K562 (cell line): Measurements from ENCODE around the gene PAPSS2. TPM values are rescaled to one million over a fixed set of nuclear protein-coding genes. Genes with fewer than 3 reads are reported as not detected.

Experiments
- ATAC-seq: fragments of 200-7000 bp; cut with Tn5 transposase; 3 replicates; pipeline ENCODE4 v1.9.1; 2020; ENCODE audit warnings: moderate library complexity
- BruUV-seq: library from RNA; stranded (reverse); fragments of 400-500 nt; replicated peaks from 2 replicates; lab custom pipeline; 2021; lab: Mats Ljungman, UMichigan
- CTCF ChIA-PET: fragments of 300-600 bp; formaldehyde crosslinking; extraction: SDS; loops from one replicate; lab custom pipeline; 2021; ENCODE audit warnings: low intra/inter-chr PET ratio; lab: Yijun Ruan, JAX
- POLR2A ChIA-PET: fragments of 300-600, 350-650 bp; sonication (Branson Sonifier 250); formaldehyde crosslinking; extraction: SDS; loops from one replicate; lab custom pipeline; 2021; ENCODE audit warnings: antibody characterized with exemption, inconsistent platforms; lab: Yijun Ruan, JAX
- DNase-seq, 4 experiments: peaks; one replicate each; pipeline versions ENCODE4 v3.0.0 to v3.0.0-alpha.2; 2011 to 2018; ENCODE audit warnings: low spot score in 3 of 4, mixed read lengths in 3 of 4; ENCODE audit errors: extremely low read depth in 1 of 4
- FAIRE-seq: peaks from 2 replicates; lab custom pipeline; 2011; peaks lifted over from hg19 to GRCh38; lab: Jason Lieb, UNC
- H2AFZ ChIP-seq: 2 replicates; pipeline ENCODE4 v1.6.0; 2011; ENCODE audit warnings: low read depth, low read length, control low read depth, inconsistent platforms
- H3K27ac ChIP-seq: fragments of 200-600 bp; 3 replicates; pipeline ENCODE4 v1.8.0; 2011; ENCODE audit warnings: low read depth, mild to moderate bottlenecking, control low read depth, inconsistent platforms, low read length, moderate library complexity, mixed read lengths; ENCODE audit errors: extremely low read depth
- H3K27me3 ChIP-seq, 2 experiments: fragments of 300-600 bp in 1 of 2; 2 replicates in 1 of 2; 3 replicates in 1 of 2; pipeline versions ENCODE4 v1.6.0 to v1.8.0; 2011; ENCODE audit warnings: inconsistent platforms in 2 of 2, low read length in 2 of 2, mild to moderate bottlenecking in 1 of 2, mixed read lengths in 1 of 2, moderate library complexity in 1 of 2; ENCODE audit not compliant: control insufficient read depth in 2 of 2, insufficient read depth in 2 of 2
- H3K36me3 ChIP-seq: fragments of 300-600 bp; 3 replicates; pipeline ENCODE4 v1.8.0; 2011; ENCODE audit warnings: mild to moderate bottlenecking, low read length, inconsistent platforms; ENCODE audit not compliant: control insufficient read depth, insufficient read depth
- H3K4me1 ChIP-seq, 2 experiments: fragments of 200-600 bp in 1 of 2; replicated peaks in 1 of 2; 2 replicates in 1 of 2; 3 replicates in 1 of 2; pipeline versions ENCODE4 v1.5.1 to v1.8.0; 2011; ENCODE audit warnings: inconsistent platforms in 2 of 2, low read length in 2 of 2, mild to moderate bottlenecking in 1 of 2, mixed read lengths in 1 of 2, moderate library complexity in 1 of 2; ENCODE audit not compliant: control insufficient read depth in 2 of 2, insufficient read depth in 2 of 2
- H3K4me2 ChIP-seq: 2 replicates; pipeline ENCODE4 v1.6.1; 2011; ENCODE audit warnings: low read length, control low read depth, inconsistent platforms, mixed read lengths; ENCODE audit not compliant: insufficient read depth
- H3K4me3 ChIP-seq: fragments of 200-600 bp; sonication (generic), shearing (Covaris generic); 2 replicates; pipeline ENCODE4 v1.5.1; 2016; ENCODE audit warnings: control low read depth, inconsistent platforms
- H3K79me2 ChIP-seq: fragments of 200-600 bp; 3 replicates; pipeline ENCODE4 v1.8.0; 2011; ENCODE audit warnings: low read length, inconsistent platforms; ENCODE audit not compliant: control insufficient read depth, insufficient read depth
- H3K9ac ChIP-seq, 2 experiments: 2 replicates each; pipeline versions ENCODE4 v1.6.0 to v1.6.1; 2011; ENCODE audit warnings: low read depth in 2 of 2, low read length in 2 of 2, control low read depth in 1 of 2, inconsistent platforms in 1 of 2, mild to moderate bottlenecking in 1 of 2, mixed read lengths in 1 of 2; ENCODE audit not compliant: insufficient read depth in 1 of 2
- H3K9me1 ChIP-seq: one replicate; pipeline ENCODE4 v1.6.0; 2011; ENCODE audit warnings: inconsistent platforms, mild to moderate bottlenecking, low read length, moderate library complexity; ENCODE audit not compliant: control insufficient read depth, insufficient read depth
- H3K9me3 ChIP-seq: replicated peaks from 2 replicates; pipeline ENCODE4 v1.5.1; 2011; ENCODE audit warnings: low read depth, low read length, inconsistent platforms; ENCODE audit not compliant: control insufficient read depth, insufficient read depth
- H4K20me1 ChIP-seq: replicated peaks from 2 replicates; pipeline ENCODE4 v1.6.1; 2011; ENCODE audit warnings: low read length, inconsistent platforms, mixed read lengths; ENCODE audit not compliant: control insufficient read depth, insufficient read depth
- ARID1B ChIP-seq: fragments of 450-650 bp; IDR thresholded peaks from 2 replicates; pipeline ENCODE4 v1.6.1; 2016; ENCODE audit warnings: antibody characterized with exemption, mild to moderate bottlenecking, inconsistent platforms
- CSDE1 ChIP-seq, 2 experiments: fragments of 450-650 bp; IDR thresholded peaks; 2 replicates each; pipeline ENCODE4 v1.6.1; 2016; ENCODE audit warnings: mild to moderate bottlenecking in 1 of 2
- GTF2E2 ChIP-seq: fragments of 200-800 bp; sonication (Bioruptor generic); IDR thresholded peaks from 2 replicates; pipeline ENCODE4 v1.6.1; 2016; ENCODE audit warnings: missing genetic modification characterization, missing compliant biosample characterization
- IRF9 ChIP-seq: fragments of 450-650 bp; IDR thresholded peaks from 2 replicates; pipeline ENCODE4 v1.6.1; 2016; ENCODE audit warnings: missing biosample characterization, missing genetic modification characterization
- KDM4B ChIP-seq, 2 experiments: fragments of 450-650 bp in 1 of 2; sonication (generic) in 1 of 2; IDR thresholded peaks; 2 replicates each; pipeline ENCODE4 v1.6.1; 2016 to 2017; ENCODE audit warnings: borderline replicate concordance in 2 of 2, antibody characterized with exemption in 1 of 2, low read depth in 1 of 2, mild to moderate bottlenecking in 1 of 2
- MAFF ChIP-seq: IDR thresholded peaks from 2 replicates; pipeline ENCODE4 v1.6.1; 2012; ENCODE audit warnings: low read length, improper control_type of control experiment
- MAFG ChIP-seq: fragments of 450-650 bp; conservative IDR thresholded peaks from 2 replicates; pipeline ENCODE4 v1.6.1; 2016; ENCODE audit warnings: missing genetic modification characterization, missing compliant biosample characterization
- NCOA2 ChIP-seq, 2 experiments: fragments of 450-650 bp; IDR thresholded peaks; 2 replicates each; pipeline ENCODE4 v1.6.1; 2018; ENCODE audit warnings: mild to moderate bottlenecking in 2 of 2, moderate library complexity in 1 of 2; ENCODE audit not compliant: partially characterized antibody in 2 of 2
- NR1H2 ChIP-seq: sonication (generic); formaldehyde crosslinking; IDR thresholded peaks from 2 replicates; pipeline ENCODE4 v1.4.0; 2020; ENCODE audit warnings: mild to moderate bottlenecking, missing genetic modification reagents
- RBBP5 ChIP-seq: fragments of 200-600 bp; sonication (generic); IDR thresholded peaks from 2 replicates; pipeline ENCODE4 v1.6.1; 2012; ENCODE audit warnings: borderline replicate concordance, mild to moderate bottlenecking, low read length, control low read depth, inconsistent platforms; ENCODE audit not compliant: insufficient read depth, poor library complexity, severe bottlenecking
- ZBTB49 ChIP-seq: sonication (generic); formaldehyde crosslinking; IDR thresholded peaks from 2 replicates; pipeline ENCODE4 v1.8.0; 2022; ENCODE audit warnings: missing genetic modification reagents, mild to moderate bottlenecking, borderline replicate concordance
- ZNF347 ChIP-seq: fragments of 450-650 bp; formaldehyde crosslinking; IDR thresholded peaks from 2 replicates; pipeline ENCODE4 v1.4.0; 2020; ENCODE audit warnings: low read depth, mild to moderate bottlenecking, moderate library complexity
- ZNF639 ChIP-seq, 2 experiments: fragments of 200-800 bp in 1 of 2; sonication (Bioruptor generic) in 1 of 2; sonication (generic) in 1 of 2; formaldehyde crosslinking in 1 of 2; IDR thresholded peaks in 1 of 2; conservative IDR thresholded peaks in 1 of 2; 2 replicates each; pipeline versions ENCODE4 v1.5.0 to v1.6.1; 2016 to 2020; ENCODE audit warnings: missing compliant biosample characterization in 1 of 2, missing genetic modification characterization in 1 of 2, missing genetic modification reagents in 1 of 2
- ZNF740 ChIP-seq, 3 experiments: fragments of 200-800 bp in 1 of 3; sonication (Bioruptor generic) in 1 of 3; sonication (generic) in 1 of 3; formaldehyde crosslinking in 1 of 3; IDR thresholded peaks; 2 replicates each; pipeline versions ENCODE4 v1.6.1 to v1.8.0; 2016 to 2022; ENCODE audit warnings: mild to moderate bottlenecking in 2 of 3, missing compliant biosample characterization in 2 of 3, missing genetic modification characterization in 2 of 3, missing genetic modification reagents in 1 of 3
- WGBS: fragments of 100-300 bp; shearing (Covaris generic); methylation state at CpG from one replicate; pipeline ENCODE4 v1.1.6; 2016; ENCODE audit warnings: low coverage, mixed read lengths; ENCODE audit not compliant: insufficient coverage; ENCODE audit errors: missing lambda C conversion rate; 5-methylcytosine and 5-hydroxymethylcytosine counted together
- in situ Hi-C: fragments of 300-500 bp; cut with MboI; formaldehyde crosslinking; loops from 4 replicates; pipeline ENCODE4 v1.15.0; 2018; ENCODE audit warnings: inconsistent platforms, mixed read lengths
- intact Hi-C: fragments of 100-400 bp; cut with micrococcal nuclease; formaldehyde crosslinking; loops from 2 replicates; pipeline ENCODE4 v1.14.2; 2022
- polyA plus RNA-seq, 8 experiments: library from polyadenylated mRNA; depleted of rRNA in 4 of 8; stranded (reverse) in 5 of 8; unstranded in 3 of 8; fragments of >200 nt; fragmentation: Nextera tagmentation in 2 of 8; fragmentation: Illumina TruSeq in 1 of 8; extraction: Ambion mirVana in 2 of 8; extraction: Trizol in 1 of 8; gene quantifications; 2 replicates each; pipeline versions ENCODE4 v1.2.1 to v1.2.3, GENCODE V29; 2011 to 2014; ENCODE audit warnings: inconsistent platforms in 1 of 8, missing spikeins in 1 of 8
- total RNA-seq, 7 experiments: library from RNA; depleted of rRNA in 6 of 7; stranded (reverse); fragments of >200 nt in 6 of 7; fragmentation: Illumina TruSeq in 2 of 7; extraction: Trizol in 2 of 7; gene quantifications; 2 replicates each; pipeline versions ENCODE4 v1.2.1 to v1.2.3, GENCODE V29; 2011 to 2021; ENCODE audit warnings: low replicate concordance in 1 of 7

PAPSS2 gene
- total and polyA plus RNA-seq, 9 of the 15 experiments (the other 6 are each of a cell fraction or from before 2014, with no cell fraction given), result 0.01 to 0.29 TPM; not detected in 7

- Histone ChIP-seq H3K9me3 (no peaks in the 10 kb centered on the region), H2AFZ (no peak overlapping the region), H3K9ac (no peak overlapping the region), H3K4me3 (no peak overlapping the region), H3K9me1 (no peaks in the 10 kb centered on the region), H3K4me1 (no peaks in the 10 kb centered on the region), H4K20me1 (no peaks in the 10 kb centered on the region), H3K36me3 (no peaks in the 10 kb centered on the region), H3K27me3 (peaks cover 0 to 3% of the 10 kb centered on the region in 2 experiments; a peak in 1 of 5 replicates), H3K4me2 (no peak overlapping the region), H3K79me2 (no peaks in the 10 kb centered on the region), H3K27ac (no peak overlapping the region)
- DNase-seq, result no peak
- CTCF ChIA-PET, result no interaction called here
- POLR2A ChIA-PET, result no interaction called here
- FAIRE-seq, result no peak
- 0% methylated on average over 1 of the region's 1 CpG for WGBS
- in situ Hi-C loops, result no loop called here
- no peak for ATAC-seq
- intact Hi-C loops, result no loop called here
- BruUV-seq, result no TSS peak
- TF ChIP-seq NCOA2 (IDR thresholded peaks at IDR 0.05; ENCODE audit: partially characterized antibody in 2 of 2) (no peak), ZNF347 (CRISPR knock-in tag) (no peak), ZNF639 (CRISPR knock-in tag; conservative IDR thresholded peaks at IDR 0.05 in 1 of 2, IDR thresholded peaks at IDR 0.05 in 1 of 2) (no peak), ZNF740 (CRISPR knock-in tag; IDR thresholded peaks at IDR 0.05) (no peak), ZNF740 (tag; IDR thresholded peaks at IDR 0.05) (no peak), MAFG (tag) (no peak), MAFF (no peak), KDM4B (IDR thresholded peaks at IDR 0.05; ENCODE audit: borderline replicate concordance in 2 of 2, low read depth in 1 of 2) (no peak), ZBTB49 (CRISPR knock-in tag) (no peak), NR1H2 (CRISPR knock-in tag) (no peak), IRF9 (tag) (no peak), ARID1B (no peak), CSDE1 (IDR thresholded peaks at IDR 0.05) (no peak), GTF2E2 (tag) (no peak), RBBP5 (no peak)
Observed at GRCh38 chr10:87625661-87626060, 34.0 kb upstream of the PAPSS2 start.
